ENCODE measurements around the gene CTCF. TPM values are rescaled to one million over a fixed set of nuclear protein-coding genes. Genes with fewer than 3 reads are reported as not detected.

The CTCF gene
- total RNA-seq, 4 donors from 2014 or later: 36.2 to 50.1 (median 46.9) TPM

GRCh38 chr16:67580202-67580601 is 17.9 kb downstream of the CTCF start:
- Histone ChIP-seq H3K27me3 (no peaks in the 10 kb centered on the region), H3K36me3 (peaks cover 18% of the 10 kb centered on the region), H3K9me3 (no peaks in the 10 kb centered on the region), H3K27ac (no peak overlapping the region), H3K4me3 (no peak overlapping the region), H3K4me1 (no peaks in the 10 kb centered on the region)
- no peak for DNase-seq (ENCODE audit: low spot score in 2 of 2)
- TF ChIP-seq EP300 (IDR thresholded peaks at IDR 0.05) (no peak), POLR2AphosphoS5 (IDR thresholded peaks at IDR 0.05) (no peak), POLR2A (IDR thresholded peaks at IDR 0.05) (no peak)
- TF ChIP-seq, protein P1, sequence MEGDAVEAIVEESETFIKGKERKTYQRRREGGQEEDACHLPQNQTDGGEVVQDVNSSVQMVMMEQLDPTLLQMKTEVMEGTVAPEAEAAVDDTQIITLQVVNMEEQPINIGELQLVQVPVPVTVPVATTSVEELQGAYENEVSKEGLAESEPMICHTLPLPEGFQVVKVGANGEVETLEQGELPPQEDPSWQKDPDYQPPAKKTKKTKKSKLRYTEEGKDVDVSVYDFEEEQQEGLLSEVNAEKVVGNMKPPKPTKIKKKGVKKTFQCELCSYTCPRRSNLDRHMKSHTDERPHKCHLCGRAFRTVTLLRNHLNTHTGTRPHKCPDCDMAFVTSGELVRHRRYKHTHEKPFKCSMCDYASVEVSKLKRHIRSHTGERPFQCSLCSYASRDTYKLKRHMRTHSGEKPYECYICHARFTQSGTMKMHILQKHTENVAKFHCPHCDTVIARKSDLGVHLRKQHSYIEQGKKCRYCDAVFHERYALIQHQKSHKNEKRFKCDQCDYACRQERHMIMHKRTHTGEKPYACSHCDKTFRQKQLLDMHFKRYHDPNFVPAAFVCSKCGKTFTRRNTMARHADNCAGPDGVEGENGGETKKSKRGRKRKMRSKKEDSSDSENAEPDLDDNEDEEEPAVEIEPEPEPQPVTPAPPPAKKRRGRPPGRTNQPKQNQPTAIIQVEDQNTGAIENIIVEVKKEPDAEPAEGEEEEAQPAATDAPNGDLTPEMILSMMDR (IDR thresholded peaks at IDR 0.05): no peak
- WGBS: 98% methylated on average over 4 of the region's 4 CpGs

DNA sequence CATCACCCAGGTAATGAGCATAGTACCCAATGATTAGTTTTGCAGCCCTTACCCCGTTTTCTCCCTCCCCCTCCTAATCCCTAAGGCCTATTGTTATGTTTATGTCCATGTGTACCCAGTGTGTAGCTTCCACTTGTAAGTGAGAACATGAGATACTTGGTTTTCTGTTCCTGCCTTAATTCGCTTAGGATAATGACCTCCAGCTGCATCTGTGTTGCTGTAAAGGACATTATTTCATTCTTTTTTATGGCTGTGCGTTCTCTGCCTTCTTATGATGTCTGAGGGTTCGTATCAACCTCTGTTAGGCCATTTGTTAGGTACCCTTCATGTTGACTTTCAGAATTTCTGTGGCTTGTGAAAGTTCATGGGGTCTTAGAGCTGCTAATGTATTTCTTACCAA is 31.0 kb downstream of the CTCF start:
- no peaks in the 10 kb centered on the region for H3K27me3 ChIP-seq
- DNase-seq (ENCODE audit: low spot score in 2 of 2): no peak
- WGBS: 78% methylated on average over 4 of the region's 4 CpGs
- no peak overlapping the region for H3K27ac ChIP-seq
- no peak overlapping the region for H3K4me3 ChIP-seq
- TF ChIP-seq EP300 (IDR thresholded peaks at IDR 0.05): no peak
- TF ChIP-seq, protein P1 (IDR thresholded peaks at IDR 0.05): no peak
- TF ChIP-seq POLR2AphosphoS5 (IDR thresholded peaks at IDR 0.05): no peak
- TF ChIP-seq POLR2A (IDR thresholded peaks at IDR 0.05): no peak
- H3K9me3 ChIP-seq: no peaks in the 10 kb centered on the region
- peaks cover 9% of the 10 kb centered on the region for H3K4me1 ChIP-seq
- peaks cover 12% of the 10 kb centered on the region for H3K36me3 ChIP-seq

DNA sequence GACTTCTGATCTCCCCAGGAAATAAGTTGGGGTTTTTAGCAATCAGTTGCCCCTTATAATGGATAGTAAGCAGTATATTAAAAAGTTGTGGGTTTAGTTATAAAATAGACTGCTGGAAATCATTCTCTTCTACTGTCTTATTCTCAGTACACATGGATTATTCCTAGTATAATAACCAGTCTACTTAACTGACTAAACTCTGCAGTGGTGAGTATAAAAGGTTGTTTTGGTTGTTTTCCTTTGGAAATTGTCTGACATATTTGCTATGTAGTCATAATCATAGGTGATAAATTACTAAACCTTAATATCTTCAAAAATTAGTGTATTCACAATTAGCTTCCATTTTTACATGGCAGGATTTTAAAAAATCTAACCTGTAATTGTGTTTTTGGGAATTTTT is 31.4 kb downstream of the CTCF start:
- Histone ChIP-seq H3K27ac (no peak overlapping the region), H3K27me3 (no peaks in the 10 kb centered on the region), H3K4me1 (peaks cover 9% of the 10 kb centered on the region), H3K4me3 (no peak overlapping the region), H3K9me3 (no peaks in the 10 kb centered on the region), H3K36me3 (peaks cover 12% of the 10 kb centered on the region)
- TF ChIP-seq POLR2AphosphoS5 (IDR thresholded peaks at IDR 0.05): no peak
- DNase-seq (ENCODE audit: low spot score in 2 of 2): no peak

DNA sequence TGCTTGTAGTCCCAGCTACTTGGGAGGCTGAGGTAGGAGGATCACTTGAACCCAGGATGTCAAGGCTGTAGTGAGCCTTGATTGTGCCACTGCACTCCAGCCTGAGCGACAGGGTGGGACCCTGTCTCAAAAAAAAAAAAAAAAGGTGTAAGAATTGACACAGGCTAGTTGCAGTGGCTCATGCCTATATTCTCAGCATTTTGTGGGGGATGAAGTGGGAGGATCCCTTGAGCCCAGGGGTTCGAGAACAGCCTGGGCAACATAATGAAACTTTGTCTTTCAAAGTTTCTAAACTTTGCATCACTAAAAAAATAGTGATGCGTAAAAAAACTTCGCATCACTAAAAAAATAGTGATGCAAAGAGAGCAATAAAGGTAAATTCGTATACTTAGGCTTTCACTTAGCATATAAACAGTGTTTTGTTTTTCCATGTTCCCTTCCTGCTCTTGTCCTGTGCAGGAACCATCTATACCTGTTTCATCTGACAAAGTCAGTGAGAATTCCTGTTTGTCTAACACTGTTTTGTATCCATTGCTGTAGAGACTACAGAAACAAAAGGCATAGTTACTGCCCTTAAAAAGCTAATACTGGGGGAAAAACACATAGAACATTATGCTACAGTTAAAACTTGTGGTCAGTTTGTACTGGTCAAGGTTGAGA is 32.1 kb downstream of the CTCF start:
- TF ChIP-seq POLR2A (IDR thresholded peaks at IDR 0.05) (no peak), POLR2AphosphoS5 (IDR thresholded peaks at IDR 0.05) (no peak), EP300 (IDR thresholded peaks at IDR 0.05) (no peak)
- TF ChIP-seq, protein P1 (IDR thresholded peaks at IDR 0.05): no peak
- 91% methylated on average over 5 of the region's 5 CpGs for WGBS
- H3K9me3 ChIP-seq: no peaks in the 10 kb centered on the region
- H3K36me3 ChIP-seq: peaks cover 14% of the 10 kb centered on the region
- H3K27me3 ChIP-seq: no peaks in the 10 kb centered on the region
- no peak overlapping the region for H3K4me3 ChIP-seq
- peaks cover 9% of the 10 kb centered on the region for H3K4me1 ChIP-seq
- no peak overlapping the region for H3K27ac ChIP-seq
- DNase-seq (ENCODE audit: low spot score in 2 of 2): no peak

- Histone ChIP-seq H3K4me3 (no peak overlapping the region), H3K4me1 (peaks cover 9% of the 10 kb centered on the region), H3K27ac (no peak overlapping the region), H3K27me3 (no peaks in the 10 kb centered on the region), H3K36me3 (peaks cover 8% of the 10 kb centered on the region), H3K9me3 (no peaks in the 10 kb centered on the region)
- TF ChIP-seq POLR2AphosphoS5 (IDR thresholded peaks at IDR 0.05) (no peak), POLR2A (IDR thresholded peaks at IDR 0.05) (no peak), EP300 (IDR thresholded peaks at IDR 0.05) (no peak)
- TF ChIP-seq, protein P1 (IDR thresholded peaks at IDR 0.05): no peak
- WGBS: 37% methylated on average over 1 of the region's 1 CpG
- no peak for DNase-seq (ENCODE audit: low spot score in 2 of 2)
Observed at GRCh38 chr16:67594956-67595355, 32.6 kb downstream of the CTCF start.

- 88% methylated on average over 4 of the region's 4 CpGs for WGBS
- H3K27ac ChIP-seq: no peak overlapping the region
- H3K4me1 ChIP-seq: peaks cover 21% of the 10 kb centered on the region
- no peaks in the 10 kb centered on the region for H3K27me3 ChIP-seq
- no peaks in the 10 kb centered on the region for H3K9me3 ChIP-seq
- H3K36me3 ChIP-seq: peaks cover 7% of the 10 kb centered on the region
- no peak for TF ChIP-seq POLR2A (IDR thresholded peaks at IDR 0.05)
- TF ChIP-seq, protein P1 (IDR thresholded peaks at IDR 0.05): no peak
- TF ChIP-seq POLR2AphosphoS5 (IDR thresholded peaks at IDR 0.05): no peak
- TF ChIP-seq EP300 (IDR thresholded peaks at IDR 0.05): no peak
- no peak overlapping the region for H3K4me3 ChIP-seq
- DNase-seq (ENCODE audit: low spot score in 2 of 2): no peak
Observed at GRCh38 chr16:67598527-67598926, 36.2 kb downstream of the CTCF start.

All from suprapubic skin (tissue), 4 donors.